ENCODE measurements around the gene SYNDIG1.

Gene SYNDIG1

DNA sequence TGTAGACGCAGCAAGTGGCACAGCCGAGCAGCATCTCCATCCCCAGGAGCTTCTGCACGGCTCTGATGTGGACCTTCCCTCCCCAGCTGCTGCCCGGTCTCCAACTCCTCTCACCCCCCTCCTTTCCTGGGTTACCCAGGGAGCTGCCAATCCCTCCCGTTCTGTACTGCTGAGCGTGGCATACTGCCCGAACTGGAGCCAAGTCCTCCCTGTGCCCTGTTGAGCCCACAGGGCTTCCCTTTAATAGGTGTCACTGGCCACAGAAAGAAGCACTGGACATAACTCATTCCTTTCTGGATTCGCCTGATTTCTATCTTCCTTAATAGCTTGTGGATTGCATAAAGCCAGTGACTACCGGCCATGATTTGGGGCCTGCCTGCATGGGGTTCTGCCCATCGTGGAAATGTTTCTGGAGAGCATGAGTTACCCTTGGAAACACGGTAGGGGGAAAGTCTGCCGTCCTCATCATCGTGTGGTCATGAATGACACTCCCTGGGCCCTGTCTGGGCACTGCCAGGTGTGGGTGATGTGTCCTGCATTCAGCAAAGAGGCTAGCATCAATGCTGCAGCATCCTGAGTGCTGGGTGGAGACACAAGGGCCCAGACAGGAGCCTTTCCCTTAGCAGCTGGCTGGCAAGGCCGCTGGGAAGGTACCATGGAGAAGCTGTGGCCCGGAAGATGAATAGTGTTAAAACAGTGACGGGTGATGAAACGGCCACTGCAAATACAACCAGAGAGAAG, 189.7 kb downstream of the SYNDIG1 start:
- no peak for DNase-seq (ENCODE audit: low read depth)

DNA sequence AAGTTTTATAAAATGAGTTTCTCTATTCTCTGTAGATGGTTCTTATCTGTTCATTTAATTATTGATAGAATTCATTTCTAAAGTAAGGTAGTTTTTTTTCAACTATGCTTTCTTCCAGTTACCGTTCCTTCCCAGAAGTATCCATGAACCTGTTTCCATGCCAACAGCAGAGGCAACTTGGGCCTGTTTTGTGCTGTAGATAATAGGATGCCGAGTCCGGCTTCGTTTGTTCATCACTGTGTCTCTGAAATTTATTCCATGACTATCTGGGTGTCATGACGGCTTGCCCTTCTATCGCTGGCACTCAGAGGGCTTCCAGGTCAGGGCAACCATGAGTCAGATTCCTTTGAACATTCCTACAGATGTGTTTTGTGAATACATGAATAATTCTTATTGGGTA, 190.4 kb downstream of the SYNDIG1 start:
- no peak for DNase-seq (ENCODE audit: low read depth)

- no peak for DNase-seq (ENCODE audit: low read depth)
These were observed 191.2 kb downstream of the SYNDIG1 start for GRCh38 chr20:24660651-24661050.

GRCh38 chr20:24661255-24661654, 191.8 kb downstream of the SYNDIG1 start:
- no peak for DNase-seq (ENCODE audit: low read depth)

GRCh38 chr20:24662322-24662721, 192.9 kb downstream of the SYNDIG1 start:
- DNase-seq (ENCODE audit: low read depth): no peak

DNA sequence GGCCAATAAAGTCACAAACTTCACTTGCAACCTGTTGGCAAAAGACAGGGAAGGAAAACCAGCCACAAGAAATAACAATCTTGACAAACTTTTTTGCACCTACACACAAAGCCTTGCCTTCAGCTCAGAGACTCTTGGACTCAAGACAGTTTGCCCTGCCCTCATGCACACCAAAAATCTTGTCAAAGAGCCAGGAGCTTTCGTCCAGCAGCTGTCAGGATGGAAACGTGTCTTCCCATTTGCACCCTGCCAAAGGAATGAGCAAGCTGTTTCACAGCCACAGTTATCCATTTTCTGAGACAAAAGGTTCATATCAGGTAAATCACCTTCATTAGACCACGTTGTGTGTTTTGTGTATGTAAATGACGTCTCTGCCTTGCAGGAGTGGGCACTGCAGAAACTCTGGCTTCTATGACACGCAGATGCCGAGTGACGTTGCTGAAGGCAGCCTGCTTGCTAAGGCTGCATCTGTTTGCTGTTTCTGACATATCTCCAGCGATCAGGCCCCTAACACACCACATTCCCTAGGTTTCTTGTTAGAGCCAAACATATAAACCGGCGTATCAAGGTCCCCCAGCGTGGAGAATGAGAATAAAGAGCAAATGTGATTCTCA, 193.4 kb downstream of the SYNDIG1 start:
- no peak for DNase-seq (ENCODE audit: low read depth)

DNA sequence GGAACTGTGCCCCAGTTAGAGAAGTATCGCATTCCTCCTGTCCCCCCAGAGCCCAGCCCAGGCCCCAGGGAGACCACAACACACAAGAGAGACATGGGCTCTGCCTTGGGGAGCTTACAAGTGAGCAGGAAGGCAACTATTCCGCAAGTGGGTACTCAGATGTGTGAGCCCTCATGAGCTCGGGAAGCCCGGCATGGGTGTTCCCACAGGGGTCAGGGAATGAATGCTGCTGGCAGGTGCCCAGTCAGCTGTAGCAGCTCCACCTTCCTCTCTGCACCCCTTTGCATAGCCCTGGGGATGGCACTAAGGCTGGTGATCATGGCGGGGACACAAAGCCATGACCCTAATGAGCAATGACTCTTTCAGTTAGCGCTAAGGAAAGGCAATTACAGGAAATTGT, 194.1 kb downstream of the SYNDIG1 start:
- no peak for DNase-seq (ENCODE audit: low read depth)

- no peak for DNase-seq (ENCODE audit: low read depth)
These were observed 195.0 kb downstream of the SYNDIG1 start for GRCh38 chr20:24664266-24664986.

DNA sequence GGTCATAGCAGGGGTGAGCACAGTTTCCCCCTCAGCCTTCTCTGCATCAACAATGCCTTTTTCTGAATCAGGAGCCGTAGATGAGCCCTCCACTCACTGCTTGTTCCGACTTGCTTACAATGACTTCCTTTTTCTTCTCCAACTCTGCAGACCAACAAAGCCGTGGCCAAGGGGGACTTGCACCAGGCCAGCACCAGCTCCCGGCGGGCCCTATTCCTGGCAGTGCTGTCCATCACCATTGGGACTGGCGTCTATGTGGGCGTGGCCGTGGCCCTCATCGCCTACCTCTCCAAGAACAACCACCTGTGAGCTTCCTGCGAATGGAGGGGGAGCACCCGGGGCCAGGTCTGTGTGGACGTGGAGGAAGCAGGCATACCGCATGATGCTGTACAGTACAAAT, 195.8 kb downstream of the SYNDIG1 start:
- DNase-seq (ENCODE audit: low read depth): no peak

GRCh38 chr20:24665741-24666191, 196.3 kb downstream of the SYNDIG1 start:
- no peak for DNase-seq (ENCODE audit: low read depth)

DNA sequence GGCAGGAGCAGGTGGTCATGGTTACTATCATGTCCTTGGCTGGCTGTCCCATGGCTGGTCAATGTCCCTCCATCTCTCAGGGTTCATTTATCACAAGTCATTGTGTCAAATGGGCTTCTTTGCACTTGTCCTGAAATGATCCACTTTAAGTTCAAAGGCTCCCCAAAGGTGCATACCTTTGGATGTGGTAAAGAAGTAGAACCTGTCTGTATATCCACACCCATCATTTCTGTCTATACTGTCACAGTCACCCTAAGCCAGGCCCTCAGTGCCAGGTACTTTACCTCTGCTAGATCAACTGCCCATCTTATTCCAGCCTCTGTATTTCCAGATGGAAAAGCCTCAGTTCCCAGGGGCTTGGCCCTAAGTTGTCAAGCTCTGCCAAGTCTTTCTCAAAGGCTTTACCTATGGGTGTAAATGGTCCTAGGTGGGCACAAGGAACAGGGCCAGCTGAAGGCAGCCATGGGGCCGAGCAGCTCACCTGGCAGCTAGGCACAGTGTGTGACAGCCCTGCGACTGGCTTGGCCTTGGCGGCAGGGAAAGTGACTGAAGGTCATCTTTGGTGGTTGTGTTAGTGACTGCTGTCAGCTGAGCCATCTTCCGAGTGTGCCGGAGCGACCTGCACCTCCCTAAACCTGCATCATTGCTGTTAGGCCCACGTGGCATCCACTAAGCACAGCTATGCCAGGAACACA, 198.4 kb downstream of the SYNDIG1 start:
- DNase-seq (ENCODE audit: low read depth): no peak

- DNase-seq (ENCODE audit: low read depth): no peak
These were observed 198.9 kb downstream of the SYNDIG1 start for GRCh38 chr20:24668384-24668702.

DNA sequence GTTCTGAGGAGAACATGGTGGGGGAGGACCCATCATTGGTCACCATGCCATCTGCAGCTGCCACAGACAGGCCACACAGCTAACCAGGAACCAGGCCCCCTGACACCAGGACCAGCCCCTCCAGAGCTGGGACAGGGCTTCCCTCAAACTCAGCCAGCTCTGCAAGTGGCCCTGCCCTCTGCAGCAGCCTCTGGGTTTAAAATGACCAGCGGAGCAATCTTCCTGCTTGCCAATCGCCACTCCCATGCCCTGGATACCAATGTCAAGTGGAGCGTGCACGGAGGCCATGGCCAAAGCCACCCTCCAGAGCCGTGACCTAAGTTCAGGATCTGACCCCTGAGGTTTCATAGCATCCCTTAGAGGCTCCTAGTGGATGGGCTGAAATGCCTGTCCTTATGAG, 199.4 kb downstream of the SYNDIG1 start:
- DNase-seq (ENCODE audit: low read depth): no peak

GRCh38 chr20:24669701-24670100, 200.3 kb downstream of the SYNDIG1 start:
- DNase-seq (ENCODE audit: low read depth): no peak

DNA sequence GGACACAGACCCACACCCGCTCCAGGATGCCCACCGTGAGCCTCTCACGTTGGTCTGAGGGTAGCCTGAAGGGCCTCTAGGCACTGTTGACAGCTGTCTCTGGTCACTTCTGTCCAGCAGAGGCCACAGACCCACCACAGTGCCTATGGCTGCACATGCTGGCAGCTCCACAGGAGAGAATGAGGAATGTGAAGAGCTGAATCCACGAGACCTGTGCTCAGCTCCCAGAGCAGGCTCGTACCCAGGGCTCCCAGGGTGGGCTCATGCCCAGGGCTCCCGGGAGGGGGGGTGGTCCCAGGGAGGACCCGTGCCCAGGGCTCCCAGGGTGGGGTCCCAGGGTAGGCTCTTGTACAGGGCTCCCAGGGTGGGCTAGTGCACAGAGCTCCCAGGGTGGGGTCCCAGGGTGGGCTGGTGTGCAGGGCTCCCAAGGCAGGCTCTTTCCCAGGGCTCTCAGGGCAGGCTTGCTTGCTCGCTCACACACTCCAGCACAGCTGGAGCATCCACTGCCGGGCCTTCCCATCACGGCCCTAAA, 201.0 kb downstream of the SYNDIG1 start:
- DNase-seq (ENCODE audit: low read depth): no peak

GRCh38 chr20:24670981-24671380, 201.6 kb downstream of the SYNDIG1 start:
- no peak for DNase-seq (ENCODE audit: low read depth)

DNA sequence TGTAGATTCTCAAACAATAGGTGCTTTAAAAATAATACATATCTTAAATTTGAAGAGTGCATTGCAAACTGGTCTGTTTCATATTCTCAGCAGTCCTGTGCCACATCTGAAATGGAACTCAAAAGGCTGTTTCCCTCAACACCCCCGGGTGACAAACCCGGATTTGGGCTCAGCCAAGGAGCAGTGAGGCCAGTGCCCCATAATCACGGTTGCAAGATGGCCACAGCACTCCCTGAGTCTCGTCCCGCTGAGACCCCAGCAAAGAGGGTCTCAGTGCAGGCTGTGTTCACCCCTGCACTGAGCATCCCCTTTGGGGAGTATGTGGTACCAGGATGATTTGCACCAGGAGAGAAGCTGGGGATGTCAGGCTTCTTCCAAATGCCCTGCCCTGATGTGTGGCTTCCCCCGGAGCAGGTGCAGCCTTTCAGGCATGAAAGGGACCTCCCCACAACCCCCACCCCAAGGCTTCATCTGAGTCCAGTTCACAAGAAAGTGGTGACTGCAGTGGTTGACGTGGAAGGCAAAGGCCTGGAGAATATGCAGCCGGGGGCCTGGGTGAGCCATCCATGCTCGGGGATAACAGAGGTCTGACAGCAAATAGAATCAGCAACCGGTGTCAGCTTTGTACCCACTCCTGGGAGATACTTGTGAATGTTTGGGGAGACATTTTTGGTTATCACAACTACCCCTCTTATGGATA, 202.9 kb downstream of the SYNDIG1 start:
- no peak for DNase-seq (ENCODE audit: low read depth)

DNA sequence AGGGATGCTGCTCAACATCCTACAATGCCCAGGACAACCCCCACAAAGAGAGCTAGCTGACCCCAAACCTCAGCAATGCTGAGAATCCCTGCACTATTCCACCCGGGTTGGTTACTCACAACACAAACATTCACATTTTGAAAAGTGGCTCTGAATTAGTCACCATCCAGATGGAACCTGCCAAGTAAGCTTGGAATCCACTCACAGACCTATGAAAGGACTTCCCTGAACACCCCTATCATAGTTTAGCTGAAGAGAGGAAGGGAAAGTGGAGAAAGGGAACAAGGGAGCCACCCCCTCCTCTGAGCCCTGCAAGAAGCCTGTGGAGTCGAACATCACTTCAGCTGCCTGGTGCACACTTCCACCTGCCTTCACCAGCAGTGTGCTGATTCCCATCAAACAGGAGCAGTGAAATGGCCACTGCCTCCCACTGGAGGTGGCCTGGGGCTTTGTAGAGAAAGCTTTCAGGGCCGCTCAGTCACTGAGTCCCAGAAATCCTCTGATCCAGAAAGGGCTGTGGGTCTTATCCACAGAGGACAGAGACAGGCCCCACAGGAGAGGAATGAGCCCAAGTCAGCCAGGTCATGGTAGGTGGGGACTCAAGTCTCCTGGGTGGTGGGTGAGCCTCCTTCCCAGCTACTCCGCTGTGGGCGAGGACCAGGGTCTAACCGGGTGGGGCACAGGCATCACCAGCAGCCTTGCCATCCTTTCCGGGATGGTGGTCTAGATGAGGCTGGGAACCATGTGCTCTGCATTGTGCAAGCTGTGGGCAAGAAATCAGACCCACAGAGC, 203.7 kb downstream of the SYNDIG1 start:
- no peak for DNase-seq (ENCODE audit: low read depth)

- DNase-seq (ENCODE audit: low read depth): no peak
These were observed 204.5 kb downstream of the SYNDIG1 start for GRCh38 chr20:24673678-24674570.
